ENCODE results near the gene NET1. TPM values are rescaled to one million over a fixed set of nuclear protein-coding genes. Genes with fewer than 3 reads are reported as not detected.
"Not testable (repeated sequence)": the region's sequence is repeated elsewhere in the genome, so short reads cannot be mapped to it uniquely, and the experiment has no call there.

The NET1 gene
- total RNA-seq, 1 experiment from 2014 or later: 32.5 TPM

DNA sequence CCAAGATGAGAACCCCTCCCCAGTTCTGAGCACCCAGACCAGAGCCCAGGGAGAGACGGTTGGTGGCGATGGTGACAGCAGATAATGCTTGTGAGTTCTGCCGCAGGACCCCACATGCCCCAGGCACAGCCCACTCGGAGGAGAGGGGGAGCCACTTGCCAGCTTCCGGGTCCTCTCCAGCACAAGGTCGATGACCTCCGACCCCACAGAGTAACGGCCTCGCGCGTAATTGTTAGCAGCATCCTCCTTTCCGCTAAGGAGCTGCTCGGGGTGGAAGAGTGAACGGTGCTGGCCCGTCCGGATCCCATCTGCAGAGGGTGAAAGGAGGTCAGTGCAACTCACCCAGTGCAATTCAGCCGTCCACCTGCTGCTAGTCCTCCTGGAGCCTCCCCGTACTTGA is 17.2 kb upstream of the NET1 start:
- no peak for DNase-seq (ENCODE audit: low spot score)
- in situ Hi-C loops (cut with HindIII; ENCODE audit: low sequenced_read_pairs): no loop called here

DNA sequence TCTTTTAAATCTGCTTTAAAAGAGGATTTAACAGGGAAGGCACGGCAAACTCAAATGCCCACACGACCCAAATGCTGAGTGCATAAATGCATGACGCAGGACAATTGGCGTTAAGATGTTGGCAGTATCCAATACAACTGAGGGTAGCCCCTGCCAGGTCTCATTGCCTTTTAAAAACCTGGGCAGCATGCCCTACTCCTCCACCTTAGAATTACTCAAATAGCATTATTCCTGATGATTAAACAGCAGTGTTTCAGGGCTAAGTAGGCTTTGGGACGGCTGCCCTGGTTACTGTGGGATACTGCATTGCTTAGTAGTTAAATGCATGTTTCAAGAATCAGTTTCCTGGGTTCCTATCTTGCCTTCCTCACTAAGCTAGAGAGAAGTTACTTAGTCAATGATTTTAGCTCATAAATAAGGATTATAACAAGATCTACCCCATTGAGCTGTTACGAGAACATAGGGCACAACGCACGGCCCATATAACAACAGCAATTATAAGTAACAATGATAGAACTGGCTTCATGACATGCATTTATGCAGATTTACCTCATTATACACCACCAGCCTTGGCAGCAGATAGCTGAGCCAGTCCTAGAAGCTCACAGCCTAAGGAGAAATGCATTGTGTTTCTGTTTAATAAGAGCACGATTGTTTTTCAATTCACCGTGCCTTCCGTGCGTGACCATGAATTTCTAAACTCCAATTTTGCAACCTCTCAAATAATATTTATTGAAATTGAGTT is 15.6 kb upstream of the NET1 start:
- in situ Hi-C loops (cut with HindIII; ENCODE audit: low sequenced_read_pairs): no loop called here

DNA sequence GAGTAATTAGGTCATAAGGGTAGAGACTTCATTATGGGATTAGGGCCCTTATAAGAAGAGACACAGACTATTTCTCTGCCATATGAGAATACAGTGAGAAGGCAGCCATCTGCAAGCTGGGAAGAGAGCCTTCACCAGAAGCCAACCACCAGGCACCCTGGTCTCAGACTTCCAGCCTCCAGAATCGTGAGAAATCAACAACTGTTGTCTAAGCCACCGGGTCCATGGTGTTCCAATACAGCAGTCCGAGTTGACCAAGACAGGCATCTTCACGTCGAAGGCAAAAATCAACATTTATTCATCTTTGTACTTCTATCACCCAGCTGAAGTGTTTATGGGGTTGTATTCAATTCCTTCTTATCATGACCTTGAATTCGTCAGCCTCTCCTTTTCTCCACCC is 13.0 kb upstream of the NET1 start:
- in situ Hi-C loops (cut with HindIII; ENCODE audit: low sequenced_read_pairs): no loop called here
- no peak for DNase-seq (ENCODE audit: low spot score)

More for the DNA sequence above, 15.6 kb upstream of the NET1 start:
- DNase-seq (ENCODE audit: low spot score): peak; percentile 64

DNA sequence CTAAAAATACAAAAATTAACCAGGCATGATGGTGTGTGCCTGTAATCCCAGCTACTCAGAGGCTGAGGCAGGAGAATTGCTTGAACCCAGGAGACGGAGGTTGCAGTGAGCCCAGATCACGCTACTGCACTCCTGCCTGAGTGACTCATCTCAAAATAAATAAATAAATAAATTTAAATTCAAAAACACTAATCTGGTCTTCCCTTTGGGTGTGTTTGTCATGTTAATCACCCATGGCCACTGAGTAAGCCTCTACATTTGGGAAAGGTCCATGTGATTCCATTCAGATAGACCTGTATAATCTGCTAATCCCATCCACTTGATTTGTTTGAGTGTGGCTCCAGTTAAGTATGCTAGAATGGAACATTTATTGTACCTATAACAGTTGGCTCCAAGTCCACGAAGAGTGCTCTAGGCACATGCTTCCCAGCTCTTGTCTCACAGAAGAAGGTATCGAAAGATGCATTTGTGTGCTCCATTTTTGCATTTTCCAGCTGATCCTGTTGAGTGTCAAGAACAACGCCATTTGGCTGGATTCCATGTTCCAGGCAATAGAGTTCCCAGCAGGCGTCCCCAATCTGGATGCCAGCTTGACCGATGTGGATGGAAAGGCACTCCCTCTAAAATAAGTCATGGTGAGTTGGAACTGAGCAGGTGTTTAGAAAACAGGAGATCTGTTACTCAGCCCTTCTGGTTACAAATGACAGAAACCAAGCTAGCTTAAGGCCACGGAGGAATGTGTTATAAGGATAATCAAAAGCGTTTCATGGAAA is 11.7 kb upstream of the NET1 start:
- in situ Hi-C loops (cut with HindIII; ENCODE audit: low sequenced_read_pairs): no loop called here
- peak; percentile 55 for DNase-seq (ENCODE audit: low spot score)

DNA sequence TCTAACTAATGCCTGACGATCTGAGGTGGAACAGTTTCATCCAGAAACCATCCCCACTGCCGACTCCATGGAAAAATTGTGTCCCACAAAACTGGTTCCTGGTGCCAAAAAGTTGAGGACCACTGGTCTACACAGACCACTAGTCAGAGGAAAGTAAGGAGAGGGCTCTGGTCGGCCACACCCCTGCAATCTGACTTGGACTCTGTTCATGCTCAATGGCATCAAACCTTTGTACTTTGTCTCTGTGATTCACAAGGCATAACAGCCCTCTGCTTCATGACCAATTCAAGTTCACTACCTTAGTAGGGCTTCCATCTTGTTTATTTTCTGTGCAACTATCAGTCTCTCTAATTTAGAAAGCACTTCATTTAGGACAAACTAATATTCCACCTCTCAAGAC is 9.6 kb upstream of the NET1 start:
- in situ Hi-C loops (cut with HindIII; ENCODE audit: low sequenced_read_pairs): no loop called here
- DNase-seq (ENCODE audit: low spot score): no peak

DNA sequence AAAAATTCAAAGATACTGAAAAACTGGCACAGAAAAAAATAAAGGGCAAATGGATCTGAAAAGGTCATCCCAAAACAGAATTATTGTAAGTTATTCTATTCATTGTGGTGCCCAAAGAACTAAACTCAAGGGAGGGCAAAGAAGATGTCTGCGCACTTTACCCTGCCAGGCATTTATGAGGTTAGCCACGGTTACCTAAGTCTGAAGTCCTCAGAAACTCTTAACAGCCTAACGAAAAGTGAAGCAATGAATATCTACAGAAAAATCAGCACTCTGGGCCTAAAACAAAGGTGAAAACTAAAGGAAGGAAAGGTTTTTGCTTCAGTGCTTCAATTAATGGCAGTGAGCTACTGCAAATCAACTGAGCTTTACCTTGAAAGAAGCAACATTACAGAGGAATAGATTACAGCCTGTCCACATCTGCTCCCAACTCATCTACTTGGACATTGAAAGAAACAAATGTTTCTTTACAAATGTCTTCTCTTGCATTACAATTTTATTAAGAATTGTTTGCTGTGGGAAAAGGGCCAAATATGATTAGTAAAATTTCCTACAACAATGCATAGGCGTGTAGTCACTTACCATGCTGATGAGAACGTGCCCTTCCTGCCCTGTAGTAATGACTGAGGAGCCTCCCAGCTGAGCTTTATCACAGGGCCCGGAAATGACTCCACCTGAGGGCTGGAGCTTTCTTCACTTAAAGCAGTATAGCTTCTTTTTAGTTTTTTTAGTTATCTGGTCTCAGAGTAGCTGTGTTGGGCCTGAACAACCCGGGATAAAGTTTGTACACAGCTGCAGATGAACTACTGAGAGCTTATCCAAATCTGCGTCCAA is 7.9 kb upstream of the NET1 start, which contains the start of gene TUBAL3:
Gene TUBAL3 (minus strand): TSS at position 621 of the 834 bp plus-strand sequence. CDS start 36 bp downstream, at position 585.
- in situ Hi-C loops (cut with HindIII; ENCODE audit: low sequenced_read_pairs): no loop called here
- DNase-seq (ENCODE audit: low spot score): no peak

DNA sequence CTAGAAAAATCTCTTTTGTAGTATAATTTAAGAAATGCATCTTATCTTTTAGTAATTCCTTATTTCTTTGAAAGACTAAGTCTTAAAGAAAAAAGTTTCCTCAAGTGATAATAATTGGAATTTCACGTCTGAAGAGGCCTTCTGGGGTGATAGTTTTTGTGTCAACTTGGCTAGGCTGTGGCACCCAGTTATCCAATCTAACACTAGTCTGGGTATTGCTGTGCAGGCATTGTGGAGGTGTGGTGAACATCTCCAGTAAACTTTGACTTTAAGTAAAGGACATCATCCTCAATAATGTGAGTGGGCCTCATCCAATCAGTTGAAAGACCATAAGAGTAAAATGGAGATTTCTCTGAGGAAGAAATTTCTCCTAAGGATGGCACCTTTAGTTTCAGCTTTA is 5.4 kb upstream of the NET1 start:
- in situ Hi-C loops (cut with HindIII; ENCODE audit: low sequenced_read_pairs): no loop called here
- no peak for DNase-seq (ENCODE audit: low spot score)

DNA sequence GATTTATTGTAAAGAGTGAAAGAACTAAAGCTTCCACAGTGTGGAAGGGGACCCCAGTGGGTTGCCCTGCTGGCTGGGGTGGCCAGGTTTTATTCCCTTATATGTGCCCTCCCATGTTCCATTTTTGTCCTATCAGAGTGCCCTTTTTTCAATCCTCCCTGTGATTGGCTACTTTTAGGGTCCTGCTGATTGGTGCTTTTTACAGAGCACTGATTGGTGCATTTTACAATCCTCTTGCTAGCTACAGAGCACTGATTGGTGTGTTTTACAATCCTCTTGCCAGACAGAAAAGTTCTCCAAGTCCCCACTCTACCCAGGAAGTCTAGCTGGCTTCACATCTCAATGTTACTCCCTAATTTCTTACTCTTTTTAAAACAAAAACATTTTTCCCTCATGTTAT is 1.6 kb upstream of the NET1 start:
- in situ Hi-C loops (cut with HindIII; ENCODE audit: low sequenced_read_pairs); DNase-seq (ENCODE audit: low spot score): not testable (repeated sequence)

DNA sequence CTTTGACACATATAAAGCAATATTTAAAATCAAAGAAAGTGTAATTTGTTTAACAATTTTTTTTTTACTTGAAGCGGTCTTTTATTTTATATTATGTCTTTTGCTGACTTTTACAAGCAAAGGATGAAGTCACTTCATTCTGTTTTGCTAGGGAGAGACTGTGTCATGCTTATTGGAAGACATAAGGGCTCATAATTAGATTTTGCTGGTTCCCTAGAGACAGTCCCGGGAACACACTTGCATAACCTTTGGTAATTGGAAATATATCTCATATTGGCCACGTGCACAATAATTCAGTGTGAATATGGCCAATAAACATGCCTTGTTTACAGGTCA is 448 bp upstream of the NET1 start:
- in situ Hi-C loops (cut with HindIII; ENCODE audit: low sequenced_read_pairs): no loop called here
- DNase-seq (ENCODE audit: low spot score): no peak

DNA sequence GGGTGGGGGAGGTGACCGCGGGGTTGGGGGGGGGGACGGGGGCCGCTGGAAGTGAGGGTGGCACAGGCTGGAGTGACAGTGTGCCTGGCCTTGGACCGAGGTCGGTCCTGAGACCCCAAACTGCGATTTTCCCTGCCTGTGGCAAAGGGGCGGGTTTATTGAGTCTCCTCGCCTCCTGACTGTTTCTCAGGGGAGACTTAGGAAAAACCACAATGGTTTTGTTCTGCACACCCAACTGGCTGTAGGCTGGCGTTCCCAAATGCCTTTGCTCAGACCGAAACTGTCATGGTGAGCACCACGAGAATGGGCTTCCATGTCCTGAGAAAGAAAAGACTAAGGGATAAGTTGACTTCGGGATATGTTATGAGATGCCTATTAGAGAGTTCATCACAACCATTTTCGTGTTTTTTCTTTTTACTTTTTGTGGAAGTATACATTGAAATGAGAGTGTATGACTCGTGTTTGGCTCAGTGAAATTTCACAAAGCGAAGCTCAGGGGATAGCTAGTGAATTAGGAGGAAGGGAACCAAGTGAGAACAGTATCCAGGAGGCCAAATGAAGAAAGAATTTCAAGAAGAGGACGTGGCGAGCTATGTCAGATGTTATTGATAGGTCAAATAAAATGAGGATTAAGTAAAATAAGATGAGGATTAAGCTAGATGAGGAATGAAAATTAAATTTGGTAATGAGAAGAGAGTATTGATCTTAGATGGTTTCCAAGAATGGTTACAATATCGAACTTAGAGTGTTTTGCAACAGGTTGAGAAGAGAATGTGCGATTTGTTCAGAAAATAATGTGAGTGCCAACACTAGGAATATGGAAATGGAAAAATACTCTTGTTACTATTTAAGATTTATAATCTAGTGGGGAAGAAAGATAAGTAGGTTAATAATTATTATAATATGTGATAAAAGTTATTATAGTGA is 918 bp downstream of the NET1 start:
- peak; percentile 75 for DNase-seq (ENCODE audit: low spot score)
- in situ Hi-C loops (cut with HindIII; ENCODE audit: low sequenced_read_pairs): no loop called here

DNA sequence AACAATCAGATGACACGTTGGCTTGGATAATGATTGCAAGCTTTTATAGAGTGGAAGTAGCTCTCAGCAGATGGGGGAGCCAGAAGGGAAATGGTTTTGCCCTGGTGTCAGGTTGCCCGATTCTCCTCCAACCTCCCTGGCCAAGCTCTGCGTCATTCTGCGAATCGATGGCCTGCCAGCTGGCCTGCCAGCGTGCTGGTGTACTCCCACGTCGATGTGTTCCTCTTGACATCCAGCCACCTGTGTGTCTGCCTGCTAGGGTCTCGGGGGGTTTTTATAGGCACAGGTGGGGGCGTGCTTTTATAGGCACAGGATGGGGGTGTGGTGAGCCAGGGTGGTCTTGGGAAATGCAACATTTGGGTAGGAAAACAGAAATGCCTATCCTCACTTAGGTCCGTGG is 4.6 kb downstream of the NET1 start:
- DNase-seq (ENCODE audit: low spot score): peak; percentile 93
- in situ Hi-C loops (cut with HindIII; ENCODE audit: low sequenced_read_pairs): no loop called here

DNA sequence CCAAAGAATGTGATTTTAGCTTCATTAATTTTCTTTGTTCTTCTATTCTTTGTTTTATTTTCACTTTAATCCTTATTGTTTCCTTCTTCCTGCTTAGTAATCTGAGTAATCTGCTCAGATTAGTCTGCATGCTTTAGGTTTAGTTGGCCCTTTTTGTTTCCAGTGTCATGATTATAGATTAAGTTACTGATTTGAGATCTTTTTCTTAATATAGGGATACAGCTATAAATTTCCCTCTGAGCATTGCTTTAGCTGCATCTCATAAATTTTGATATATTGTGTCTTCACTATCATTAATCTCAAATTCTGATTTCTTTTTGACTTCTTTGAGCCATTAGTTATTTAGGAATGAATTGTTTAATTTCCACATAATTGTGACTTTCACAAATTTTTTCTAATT is 6.2 kb downstream of the NET1 start:
- in situ Hi-C loops (cut with HindIII; ENCODE audit: low sequenced_read_pairs): no loop called here
- DNase-seq (ENCODE audit: low spot score): no peak

DNA sequence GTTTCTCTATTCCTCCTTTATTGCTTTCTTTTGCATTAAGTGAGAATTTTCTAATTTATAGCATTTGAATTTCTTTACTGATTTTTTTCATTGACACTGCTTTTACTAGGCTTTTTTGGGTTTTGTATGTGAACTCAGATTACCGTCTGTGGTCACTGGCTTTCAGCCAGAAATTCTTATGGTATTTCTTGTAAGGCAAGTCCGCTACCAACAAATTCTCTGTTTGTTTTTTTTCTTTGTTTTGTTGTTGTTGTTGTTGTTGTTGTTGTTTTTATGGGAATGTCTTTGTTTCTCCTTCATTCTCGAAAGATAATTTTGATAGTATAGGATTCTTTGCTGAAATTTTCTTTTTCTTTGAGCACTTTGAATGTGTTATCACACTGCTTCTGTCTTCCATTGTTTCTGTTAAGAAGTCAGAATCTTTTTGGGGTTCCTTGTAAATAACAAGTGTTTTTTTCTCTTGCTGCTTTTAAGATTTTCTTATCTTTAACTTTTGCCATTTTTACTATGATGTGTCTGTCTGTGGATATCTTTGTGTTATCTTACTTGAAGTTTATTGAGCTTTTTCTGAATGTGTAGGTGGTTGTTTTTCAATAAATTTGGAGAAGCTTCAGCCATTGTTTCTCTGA is 7.2 kb downstream of the NET1 start:
- DNase-seq (ENCODE audit: low spot score): no peak
- in situ Hi-C loops (cut with HindIII; ENCODE audit: low sequenced_read_pairs): no loop called here

DNA sequence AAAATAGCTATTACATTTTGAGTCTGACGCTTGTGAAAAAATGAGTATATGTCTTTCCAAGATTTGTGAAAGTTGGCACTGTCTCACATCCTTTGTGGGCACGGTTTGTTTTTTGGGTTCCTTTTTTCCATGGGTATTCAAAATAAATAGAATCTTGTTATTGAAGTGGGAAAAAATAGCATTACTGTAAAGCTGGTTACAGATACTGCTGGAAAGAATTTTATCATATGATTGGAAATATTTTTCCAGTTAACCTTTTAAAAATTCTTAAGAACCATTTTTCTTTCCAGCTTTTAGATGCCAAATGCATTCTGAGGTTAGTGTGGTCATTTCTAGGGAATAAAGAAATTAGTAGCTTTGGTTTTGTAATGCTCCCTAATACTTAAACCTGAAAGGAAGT is 11.4 kb downstream of the NET1 start:
- DNase-seq (ENCODE audit: low spot score): no peak
- in situ Hi-C loops (cut with HindIII; ENCODE audit: low sequenced_read_pairs): no loop called here

DNA sequence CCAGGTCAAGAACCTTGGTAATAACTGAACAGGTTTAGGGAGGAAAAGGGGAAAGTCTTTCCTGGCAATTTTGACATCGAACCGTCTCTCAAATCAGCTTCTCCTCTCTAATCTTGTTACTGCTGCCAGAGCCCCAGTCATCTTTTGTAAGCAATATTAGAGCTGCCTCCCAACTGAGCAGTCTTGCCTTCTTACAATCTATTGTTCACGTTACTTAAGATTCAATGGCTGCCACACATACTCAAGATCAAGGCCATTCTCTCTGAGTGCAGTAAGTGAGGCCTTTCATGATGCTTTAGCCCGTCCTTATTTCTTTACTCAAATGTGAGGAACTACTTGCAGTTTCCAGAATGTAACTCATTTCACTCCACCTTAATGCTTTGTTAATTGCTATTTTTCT is 12.4 kb downstream of the NET1 start:
- DNase-seq (ENCODE audit: low spot score): no peak
- in situ Hi-C loops (cut with HindIII; ENCODE audit: low sequenced_read_pairs): no loop called here

DNA sequence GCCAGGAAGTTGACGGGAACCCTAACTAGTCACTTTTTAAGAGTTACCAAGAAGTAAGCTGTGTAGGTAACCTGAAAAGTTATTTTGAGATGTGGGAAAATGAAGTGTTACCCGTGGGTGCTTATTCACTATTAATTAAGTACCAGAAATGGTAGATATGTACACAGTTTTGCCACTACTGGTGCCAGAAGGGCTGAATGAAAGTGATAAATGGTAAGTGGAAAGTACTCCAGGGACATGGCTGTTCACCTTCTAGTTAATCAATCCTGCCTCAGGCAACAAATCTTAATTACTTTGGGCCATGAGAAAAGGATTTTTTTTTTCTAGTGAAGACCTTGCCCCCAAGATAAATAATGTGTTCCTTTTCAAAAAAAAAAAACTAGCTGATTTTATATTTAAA is 15.8 kb downstream of the NET1 start:
- no peak for DNase-seq (ENCODE audit: low spot score)
- in situ Hi-C loops (cut with HindIII; ENCODE audit: low sequenced_read_pairs): no loop called here

DNA sequence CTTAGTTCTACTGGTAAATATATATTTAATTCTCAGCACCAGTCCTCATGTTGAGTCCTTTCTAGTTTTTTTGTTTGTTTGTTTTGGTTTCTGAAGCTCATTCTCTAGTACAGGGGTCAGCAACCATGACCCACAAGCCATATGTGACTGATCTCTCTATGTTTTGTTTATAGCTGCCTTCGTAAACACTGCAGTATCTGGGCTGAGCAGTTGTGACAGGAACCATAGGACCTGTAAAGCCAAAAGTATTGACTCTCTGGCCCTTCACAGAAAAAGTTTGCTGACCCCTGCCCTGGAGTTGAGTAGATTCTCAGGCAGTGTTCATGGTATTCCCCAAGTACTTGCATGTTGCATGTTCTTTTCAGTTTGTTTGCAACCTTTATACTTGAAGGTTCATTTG is 20.8 kb downstream of the NET1 start:
- in situ Hi-C loops (cut with HindIII; ENCODE audit: low sequenced_read_pairs): no loop called here
- DNase-seq (ENCODE audit: low spot score): no peak

DNA sequence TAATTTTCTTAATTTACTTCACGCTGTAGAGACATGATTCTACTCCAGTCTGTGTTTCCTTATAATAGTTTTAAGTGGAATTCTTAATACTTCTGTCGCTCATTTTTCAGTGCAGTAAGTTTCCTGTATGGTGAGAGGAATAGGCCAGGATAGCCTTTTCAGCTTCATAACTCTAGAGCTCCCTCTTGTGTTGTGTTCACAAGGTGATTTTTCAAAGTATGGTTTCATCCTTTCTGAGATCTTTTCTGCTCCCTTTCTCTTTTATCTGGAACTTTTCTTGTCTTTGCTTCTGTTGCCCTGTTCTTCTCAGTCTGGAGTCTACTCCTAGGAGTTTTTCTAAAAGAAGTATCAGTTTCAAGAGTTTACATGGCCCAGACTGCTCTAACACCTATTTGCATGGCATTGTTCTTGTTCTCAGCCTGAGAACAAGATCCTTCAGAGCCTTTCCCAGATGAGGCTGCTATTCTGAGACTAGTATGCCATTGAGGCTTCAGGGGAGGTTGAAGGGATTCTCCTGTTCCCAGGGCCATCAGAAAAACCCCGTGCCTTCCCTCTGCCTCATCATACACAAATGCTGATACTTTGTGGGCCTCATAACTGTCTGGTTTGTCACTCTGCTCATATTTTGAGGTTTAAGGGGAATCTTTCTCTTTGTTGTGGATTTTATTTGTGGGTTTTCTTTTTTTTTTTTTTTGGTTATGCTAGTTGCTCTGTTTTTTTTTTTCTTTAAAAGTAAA is 21.8 kb downstream of the NET1 start:
- in situ Hi-C loops (cut with HindIII; ENCODE audit: low sequenced_read_pairs): no loop called here
- peak; percentile 63 for DNase-seq (ENCODE audit: low spot score)
